Ovary (tissue), 3 donors: ENCODE results near the gene KCNN3.

Experiments used
- EP300 ChIP-seq: sonication (generic); formaldehyde crosslinking; IDR thresholded peaks from one replicate; pipeline ENCODE4 v1.6.1; 2017; ENCODE audit warnings: antibody characterized with exemption
- POLR2A ChIP-seq: fragments of 450-650 bp; IDR thresholded peaks from one replicate; pipeline ENCODE4 v1.6.1; 2017; ENCODE audit warnings: antibody characterized with exemption, mild to moderate bottlenecking, moderate library complexity
- TF ChIP-seq, protein P1 (sequence below), 3 donors: fragments of 450-650 bp in 2 of 3; fragments of 200-600 bp in 1 of 3; IDR thresholded peaks; one replicate each; pipeline versions ENCODE4 v1.5.1 to v1.8.0; 2016 to 2022; ENCODE audit warnings: antibody characterized with exemption in 3 of 3, mild to moderate bottlenecking in 1 of 3
- donor health status: DM: no; HTN: no; CAD: no.

DNA sequence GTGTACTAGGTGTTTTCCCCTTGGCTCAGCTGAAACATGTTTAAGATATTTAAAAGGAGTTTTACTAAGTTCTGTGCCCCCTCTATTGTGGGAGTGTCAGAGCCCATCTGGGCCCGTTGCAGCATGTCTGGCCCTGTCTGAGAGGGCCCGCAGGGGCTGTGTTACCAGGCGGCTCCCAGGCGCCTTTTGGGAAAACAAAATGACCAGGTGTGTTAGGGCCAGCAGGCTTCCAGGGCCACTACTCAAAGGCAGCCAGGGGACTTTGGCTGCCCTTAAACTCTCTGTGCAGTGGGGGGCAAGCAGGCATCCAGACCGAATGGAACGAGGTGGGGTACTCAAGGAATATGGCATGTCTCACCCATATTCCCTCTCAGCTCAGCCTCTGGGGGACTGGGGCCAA lies 111.7 kb downstream of the KCNN3 start:
- TF ChIP-seq, protein P1, sequence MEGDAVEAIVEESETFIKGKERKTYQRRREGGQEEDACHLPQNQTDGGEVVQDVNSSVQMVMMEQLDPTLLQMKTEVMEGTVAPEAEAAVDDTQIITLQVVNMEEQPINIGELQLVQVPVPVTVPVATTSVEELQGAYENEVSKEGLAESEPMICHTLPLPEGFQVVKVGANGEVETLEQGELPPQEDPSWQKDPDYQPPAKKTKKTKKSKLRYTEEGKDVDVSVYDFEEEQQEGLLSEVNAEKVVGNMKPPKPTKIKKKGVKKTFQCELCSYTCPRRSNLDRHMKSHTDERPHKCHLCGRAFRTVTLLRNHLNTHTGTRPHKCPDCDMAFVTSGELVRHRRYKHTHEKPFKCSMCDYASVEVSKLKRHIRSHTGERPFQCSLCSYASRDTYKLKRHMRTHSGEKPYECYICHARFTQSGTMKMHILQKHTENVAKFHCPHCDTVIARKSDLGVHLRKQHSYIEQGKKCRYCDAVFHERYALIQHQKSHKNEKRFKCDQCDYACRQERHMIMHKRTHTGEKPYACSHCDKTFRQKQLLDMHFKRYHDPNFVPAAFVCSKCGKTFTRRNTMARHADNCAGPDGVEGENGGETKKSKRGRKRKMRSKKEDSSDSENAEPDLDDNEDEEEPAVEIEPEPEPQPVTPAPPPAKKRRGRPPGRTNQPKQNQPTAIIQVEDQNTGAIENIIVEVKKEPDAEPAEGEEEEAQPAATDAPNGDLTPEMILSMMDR (IDR thresholded peaks at IDR 0.05): no peak
- TF ChIP-seq POLR2A: no peak
- no peak for TF ChIP-seq EP300
